NCI-H345 treated with DMSO at 0.1 percent for 48 hours (cell line): Measurements from ENCODE around the gene CLIP2.
"Not testable (repeated sequence)": the region's sequence is repeated elsewhere in the genome, so short reads cannot be mapped to it uniquely, and the experiment has no call there.

Source experiments
- DNase-seq: peaks from one replicate; lab custom pipeline; 2025; ENCODE audit not compliant: unreplicated experiment; lab: John Stamatoyannopoulos, UW

CLIP2 gene

DNA sequence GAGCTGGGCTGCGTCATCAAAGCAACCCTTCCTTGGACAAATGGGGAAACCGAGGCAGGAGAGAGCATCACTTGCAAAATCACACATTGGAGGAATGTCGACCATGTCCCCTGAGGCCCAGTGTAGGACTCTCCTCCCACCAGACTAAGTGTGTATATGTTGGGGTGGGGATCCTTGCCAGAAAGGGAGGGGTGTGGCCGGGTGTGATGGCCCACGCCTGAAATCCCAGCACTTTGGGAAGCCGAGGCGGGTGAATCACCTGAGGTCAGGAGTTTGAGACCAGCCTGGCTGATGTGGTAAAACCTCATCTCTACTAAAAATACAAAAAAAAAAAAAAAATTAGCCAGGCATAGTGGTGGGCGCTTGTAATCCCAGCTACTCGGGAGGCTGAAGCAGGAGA lies 141.2 kb downstream of the CLIP2 start:
- not testable (repeated sequence) for DNase-seq

DNA sequence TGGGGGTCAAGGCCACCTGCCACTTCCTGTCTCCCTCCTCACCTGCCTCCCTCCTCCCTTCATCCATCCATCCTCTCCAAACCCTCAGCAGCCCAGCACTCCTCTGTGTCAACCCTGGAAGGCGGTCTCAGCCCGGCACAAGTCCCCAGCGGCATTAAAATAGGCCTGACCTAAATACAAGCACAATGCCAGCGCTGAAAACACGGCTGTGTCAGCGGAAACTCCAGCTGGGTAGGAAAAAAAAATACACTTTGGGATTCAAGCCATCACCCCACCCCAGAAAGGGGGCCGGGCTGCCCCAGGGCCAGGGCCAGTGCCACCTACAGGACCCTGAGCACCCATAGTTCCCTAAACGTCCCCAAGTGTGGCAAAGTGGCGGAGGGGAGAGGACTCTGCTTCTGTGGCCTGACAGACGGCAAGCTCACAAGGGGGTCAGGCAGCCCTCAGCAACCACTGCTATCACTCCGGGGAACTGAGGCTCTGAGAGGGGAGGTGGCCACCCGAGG lies 141.8 kb downstream of the CLIP2 start:
- no peak for DNase-seq

DNA sequence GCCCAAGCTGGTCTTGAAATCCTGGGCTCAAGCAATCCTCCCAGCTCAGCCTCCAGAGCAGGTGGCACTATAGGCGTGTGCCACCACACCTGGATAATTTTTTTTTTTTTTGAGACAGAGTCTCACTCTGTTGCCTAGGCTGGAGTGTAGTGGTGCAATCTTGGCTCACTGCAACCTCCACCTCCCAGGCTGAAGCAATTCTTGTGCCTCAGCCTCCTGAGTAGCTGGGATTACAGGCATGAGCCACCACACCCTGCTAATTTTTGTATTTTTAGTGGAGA lies 148.0 kb downstream of the CLIP2 start:
- not testable (repeated sequence) for DNase-seq

DNA sequence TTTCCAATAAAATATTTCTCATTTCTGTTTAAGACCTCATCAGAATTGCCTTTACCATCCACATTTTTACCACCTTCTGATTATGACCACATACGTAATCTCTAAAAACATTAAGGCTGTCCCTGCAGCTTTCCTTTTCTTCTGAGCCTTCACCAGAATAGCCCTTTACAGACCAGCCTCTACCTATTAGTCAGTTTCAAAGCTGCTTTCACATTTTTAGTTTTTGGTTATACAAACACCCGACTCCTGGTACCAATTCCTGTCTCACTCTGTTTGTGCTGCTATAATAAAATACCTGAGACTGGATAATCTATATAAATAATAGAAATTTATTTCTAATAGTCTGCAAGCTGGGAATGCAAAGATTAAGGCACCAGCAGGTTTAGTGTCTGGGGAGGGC lies 149.1 kb downstream of the CLIP2 start:
- DNase-seq = no peak

DNA sequence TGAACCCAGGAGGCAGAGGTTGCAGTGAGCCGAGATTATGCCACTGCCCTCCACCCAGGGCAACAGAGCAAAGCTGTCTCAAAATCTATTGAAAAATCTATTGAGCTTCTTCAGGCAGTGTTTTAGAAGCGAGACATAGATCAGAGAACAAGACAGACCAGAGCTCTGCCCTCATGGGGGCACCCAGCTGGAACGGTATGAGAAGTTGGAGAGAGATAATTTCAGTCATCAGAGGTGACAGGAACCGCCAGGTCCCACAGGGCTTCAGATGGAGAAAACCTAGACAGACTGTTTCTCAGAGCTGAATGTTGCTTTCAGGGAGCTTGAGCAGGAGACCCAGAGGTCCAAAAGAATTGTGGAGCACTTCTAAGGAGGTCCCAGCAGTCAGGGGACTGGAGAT lies 150.3 kb downstream of the CLIP2 start:
- no peak for DNase-seq

DNA sequence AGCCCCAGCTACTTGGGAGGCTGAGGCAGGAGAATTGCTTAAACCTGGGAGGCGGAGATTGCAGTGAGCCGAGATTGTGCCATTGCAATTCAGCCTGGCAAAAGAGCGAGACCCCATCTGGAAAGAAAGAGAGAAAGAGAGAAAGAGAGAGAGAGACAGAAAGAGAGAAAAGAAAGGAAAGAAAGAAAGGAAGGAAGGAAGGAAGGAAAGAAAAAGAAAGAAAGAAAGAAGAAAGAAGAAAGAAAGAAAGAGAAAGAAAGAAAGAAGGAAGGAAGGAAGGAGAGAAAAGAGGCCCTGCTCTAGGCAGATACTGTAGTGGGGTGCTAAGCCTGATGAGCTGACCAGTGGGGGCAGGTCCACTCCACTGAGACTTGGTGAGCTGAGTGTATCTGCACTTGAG lies 150.9 kb downstream of the CLIP2 start:
- not testable (repeated sequence) for DNase-seq

DNA sequence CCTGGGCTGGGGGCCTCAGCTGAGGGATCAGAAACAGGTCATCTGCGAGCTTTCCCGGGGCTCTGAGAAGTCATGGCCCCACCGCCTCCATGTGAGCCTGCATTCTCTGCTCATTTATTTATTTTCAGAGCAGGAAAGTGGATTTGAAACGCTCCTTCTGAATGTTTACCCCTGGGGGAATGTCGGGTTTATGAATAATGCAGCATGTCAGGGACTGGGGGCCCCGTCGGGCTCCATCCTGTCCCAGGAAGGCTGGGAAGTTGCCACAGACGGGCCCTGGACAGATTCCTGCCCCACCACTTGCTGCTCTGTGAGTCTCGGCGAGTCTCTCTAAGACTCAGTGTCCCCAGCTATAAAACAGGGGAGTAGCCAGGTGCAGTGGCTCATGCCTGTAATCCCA lies 152.6 kb downstream of the CLIP2 start:
- no peak for DNase-seq

DNA sequence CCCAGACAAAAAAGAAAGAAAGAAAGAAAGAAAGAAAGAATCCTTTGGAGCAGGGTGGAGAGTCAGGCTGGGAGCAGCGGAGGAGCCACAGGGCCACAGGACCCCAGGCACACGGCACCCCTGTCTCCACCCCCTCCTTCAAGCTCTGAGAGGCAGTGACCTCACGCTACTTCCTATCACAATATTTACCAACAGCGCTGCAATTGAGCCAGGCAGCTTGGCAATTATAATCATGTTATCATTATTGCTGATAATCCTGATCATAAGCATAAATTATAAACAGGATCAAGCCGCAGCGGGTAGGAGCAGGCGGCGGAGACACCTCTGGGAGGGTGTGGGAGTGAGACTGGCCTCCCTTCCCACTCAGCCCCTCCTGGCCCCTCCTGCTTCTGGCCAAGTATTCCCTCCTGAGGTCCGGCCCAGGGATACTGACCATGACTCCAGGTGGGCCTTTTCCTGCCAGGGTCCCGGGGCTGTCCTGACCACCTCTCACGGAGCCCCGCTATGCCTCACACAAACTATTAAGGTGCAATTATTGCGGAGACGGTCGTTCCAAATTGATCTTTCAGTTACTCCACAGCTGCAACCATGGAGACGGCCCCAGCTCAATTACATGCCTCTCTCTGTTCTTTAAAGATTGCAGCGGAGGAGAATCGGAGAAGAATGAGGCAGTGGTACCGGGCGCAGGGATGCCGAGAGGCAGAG lies 154.5 kb downstream of the CLIP2 start:
- DNase-seq = no peak

DNA sequence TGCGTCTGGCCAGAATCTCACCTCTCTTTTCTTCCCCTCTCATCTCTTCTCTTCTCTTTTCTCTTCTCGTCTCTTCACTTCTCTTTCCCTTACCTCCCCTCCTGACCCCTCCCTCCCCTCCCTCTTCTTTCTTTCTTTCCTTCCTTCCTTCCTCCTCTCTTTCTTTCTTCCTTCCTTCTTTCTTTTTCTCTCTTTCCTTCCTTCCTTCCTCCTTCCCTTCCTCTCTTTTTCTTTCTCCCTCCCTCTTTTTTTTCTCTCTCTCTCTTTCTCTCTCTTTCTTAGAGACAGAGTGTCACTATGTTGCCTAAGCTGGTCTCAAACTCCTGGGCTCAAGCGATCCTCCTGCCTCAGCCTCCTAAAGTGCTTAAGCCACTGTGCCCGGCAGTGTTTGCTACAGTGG lies 159.9 kb downstream of the CLIP2 start:
- DNase-seq = no peak

DNA sequence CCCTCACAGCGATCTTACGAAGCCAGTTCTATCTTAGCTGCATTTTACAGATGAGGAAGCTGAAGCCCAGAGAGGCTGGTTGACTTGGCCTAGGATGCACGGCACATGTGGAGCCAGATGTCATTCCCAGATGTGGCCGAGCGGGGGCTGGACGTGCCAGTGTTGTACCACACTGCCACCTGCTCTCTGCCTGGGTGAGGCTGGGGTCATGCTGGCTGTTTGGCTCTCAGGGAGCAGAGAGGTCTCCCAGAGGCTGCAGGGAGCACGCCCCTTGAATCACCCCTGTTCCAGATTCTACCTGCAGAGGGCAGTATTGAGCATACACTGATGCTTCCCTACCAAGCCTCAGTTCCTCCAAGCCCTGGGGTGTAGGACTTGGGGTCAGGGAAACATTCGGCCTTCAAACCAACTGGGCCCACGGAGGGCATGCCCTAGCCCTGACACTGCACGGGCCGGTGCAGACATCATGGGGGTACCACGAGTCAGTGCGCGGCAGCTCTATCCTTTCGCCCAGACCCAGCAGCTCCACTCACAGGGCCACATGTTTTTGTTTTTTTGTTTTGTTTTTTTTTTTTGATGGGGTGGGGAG lies 160.7 kb downstream of the CLIP2 start:
- no peak for DNase-seq

DNA sequence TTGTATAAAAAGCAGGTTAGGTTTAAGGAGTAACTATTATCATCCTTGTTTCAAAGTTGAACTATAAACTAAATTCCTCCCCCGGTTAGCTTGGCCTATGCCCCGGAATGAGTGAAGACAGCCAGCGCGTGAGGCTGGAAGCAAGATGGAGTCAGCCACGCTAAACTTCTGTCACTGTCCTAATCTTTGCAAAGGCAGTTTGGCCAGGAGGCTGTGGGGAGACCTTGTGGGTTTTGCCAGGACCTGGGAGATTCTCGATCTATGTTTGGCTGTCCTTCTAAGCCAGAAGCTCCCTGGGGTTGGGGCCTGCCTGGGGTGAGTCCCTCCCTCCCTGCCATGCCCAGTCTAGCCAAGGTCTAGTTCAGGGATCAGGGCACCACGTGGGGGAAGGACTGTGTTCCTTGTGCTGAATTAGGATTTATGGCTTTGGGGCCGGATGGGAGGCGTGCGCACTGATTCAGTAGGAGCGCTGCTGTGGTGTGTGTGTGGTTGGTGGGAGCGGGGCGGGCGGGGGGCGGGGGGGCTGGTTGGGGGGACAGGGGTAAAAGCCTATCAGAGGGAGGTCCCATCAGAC lies 163.6 kb downstream of the CLIP2 start:
- DNase-seq = no peak

DNA sequence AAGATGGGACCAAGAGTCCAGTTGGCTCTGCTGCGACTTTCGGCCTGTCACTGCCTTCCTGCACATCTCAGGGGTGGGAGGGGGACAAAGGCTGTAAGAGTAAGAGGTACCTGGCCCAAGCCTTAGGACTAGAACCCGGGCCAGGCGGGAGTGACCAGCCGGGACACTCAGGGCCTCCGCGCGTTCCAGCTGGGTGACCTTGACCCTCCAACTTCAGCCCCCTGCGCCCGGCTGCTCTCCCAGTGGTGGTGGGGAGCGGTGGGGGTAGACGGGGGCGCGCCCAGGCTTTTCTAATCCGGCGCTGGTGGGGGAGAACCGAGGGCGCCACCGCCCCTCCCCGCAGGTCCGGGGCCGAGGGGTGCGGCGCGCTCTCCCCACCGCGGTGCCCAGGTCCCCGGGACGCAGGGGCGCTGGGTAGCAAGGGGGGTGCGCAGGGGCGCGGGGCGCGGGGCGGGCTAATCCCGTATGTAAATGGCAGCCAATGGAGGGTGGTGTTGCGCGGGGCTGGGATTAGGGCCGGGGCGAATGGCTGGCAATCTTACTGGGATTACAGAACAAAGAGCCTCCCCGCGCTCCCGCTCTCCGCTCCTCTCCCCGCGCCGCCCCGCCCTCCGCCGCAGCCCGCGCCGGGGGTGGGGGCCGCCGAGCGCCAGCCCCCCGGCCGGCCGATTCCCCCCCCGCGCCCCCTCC lies 164.3 kb downstream of the CLIP2 start, which contains the start of gene GTF2IRD1:
Gene GTF2IRD1 (plus strand): TSS at position 585 of the 690 bp plus-strand sequence. CDS start 54,175 bp downstream, outside the sequence.
- DNase-seq = peak; percentile 38

DNA sequence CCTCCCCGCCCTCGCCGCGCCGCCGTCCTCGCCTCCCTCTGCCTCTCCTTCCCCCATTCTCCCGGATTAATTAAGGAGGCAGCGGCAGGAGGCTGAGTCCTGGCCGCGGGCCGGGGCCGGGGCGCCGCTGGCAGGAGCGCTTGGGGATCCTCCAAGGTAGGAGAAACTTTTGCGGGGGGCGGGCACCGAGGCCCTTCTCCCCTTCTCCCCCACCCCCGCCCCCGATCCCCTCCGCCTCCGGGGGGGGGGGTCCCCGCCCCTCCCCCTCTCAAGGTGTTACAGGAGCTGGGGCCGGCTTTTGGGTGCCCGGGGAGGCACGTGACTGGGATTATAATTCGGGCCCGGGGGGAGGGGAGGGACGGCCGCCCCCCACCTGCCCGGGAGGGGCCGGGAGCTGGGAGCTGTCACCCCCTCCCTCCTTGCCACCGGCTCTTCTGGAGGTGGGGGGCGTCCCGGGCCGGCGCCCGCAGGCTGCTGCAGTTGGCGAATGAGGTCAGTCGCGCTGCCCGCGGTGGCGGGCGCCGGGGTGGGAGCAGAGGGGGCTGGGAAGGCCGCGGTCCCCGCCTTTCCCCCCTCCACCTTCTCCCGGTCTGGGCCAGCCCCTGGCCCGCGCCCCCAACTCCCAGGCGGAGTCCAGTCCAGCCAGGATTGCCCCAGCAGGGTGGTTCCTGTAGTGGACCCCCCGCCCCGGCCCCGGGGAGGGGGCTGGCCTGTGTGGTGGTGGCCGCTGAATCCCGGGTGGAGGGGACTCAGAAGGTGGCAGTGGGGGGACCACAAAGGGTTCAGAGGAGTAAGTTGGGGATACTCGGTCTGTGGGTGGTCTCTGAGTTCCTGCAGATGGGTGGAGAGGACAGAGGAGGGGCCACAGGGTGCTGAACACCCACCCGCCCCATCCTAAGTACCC lies 165.1 kb downstream of the CLIP2 start:
- no peak for DNase-seq

DNA sequence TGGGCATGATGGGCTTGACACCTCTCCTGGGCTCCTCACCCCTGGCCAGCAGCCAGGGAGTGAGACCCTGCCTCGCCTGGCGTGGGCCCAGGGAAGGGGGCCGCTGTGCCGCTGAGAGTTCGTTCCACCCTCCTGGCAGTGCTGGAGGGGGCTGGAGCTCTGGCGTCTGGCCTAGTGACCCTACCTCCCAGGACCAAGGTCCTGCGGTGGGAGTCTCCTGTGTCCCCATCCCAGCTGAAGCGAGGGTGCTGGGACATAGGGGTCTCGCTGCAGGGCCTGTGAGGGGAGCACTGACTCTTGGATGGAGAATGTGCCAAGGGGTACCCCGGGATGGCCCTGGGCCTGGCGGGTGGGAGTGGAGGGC lies 165.7 kb downstream of the CLIP2 start:
- no peak for DNase-seq

DNA sequence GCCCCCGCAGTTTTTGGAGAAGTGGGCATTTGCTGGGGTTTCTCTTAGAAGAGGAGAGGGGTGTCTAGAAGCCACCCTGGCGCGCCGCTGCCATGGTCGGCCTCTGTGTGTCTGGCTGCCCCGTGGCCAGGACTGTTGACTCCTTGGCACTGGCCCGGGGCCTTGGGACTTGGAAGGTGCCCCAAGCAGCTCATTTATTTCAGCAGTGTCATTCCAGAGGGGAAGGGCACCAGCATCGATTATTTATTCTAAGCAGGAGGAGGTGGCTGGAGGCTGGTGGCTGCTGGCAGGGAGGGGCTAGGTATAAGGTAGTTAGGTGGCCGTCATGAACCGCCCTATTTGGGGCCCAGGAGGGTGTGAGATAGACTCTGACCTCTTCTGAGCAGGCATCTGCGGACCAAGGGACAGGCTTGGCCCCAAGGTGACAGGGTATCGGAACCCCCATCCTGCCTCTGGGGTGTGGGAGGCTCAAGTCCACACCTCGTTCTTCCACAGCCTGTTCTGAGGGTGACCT lies 166.1 kb downstream of the CLIP2 start:
- DNase-seq = no peak
